Loucy (cell line): ENCODE measurements around the gene IFT27.

Source experiments
- CTCF ChIP-seq: fragments of 200-600 bp; sonication (generic); conservative IDR thresholded peaks from 2 replicates; pipeline ENCODE4 v1.5.1; 2014; ENCODE audit warnings: mild to moderate bottlenecking, antibody characterized with exemption, low read length
- EZH2phosphoT487 ChIP-seq: fragments of 200-600 bp; IDR thresholded peaks from 2 replicates; pipeline ENCODE4 v1.6.1; 2018; ENCODE audit warnings: antibody characterized with exemption, mild to moderate bottlenecking, moderate library complexity, borderline replicate concordance

DNA sequence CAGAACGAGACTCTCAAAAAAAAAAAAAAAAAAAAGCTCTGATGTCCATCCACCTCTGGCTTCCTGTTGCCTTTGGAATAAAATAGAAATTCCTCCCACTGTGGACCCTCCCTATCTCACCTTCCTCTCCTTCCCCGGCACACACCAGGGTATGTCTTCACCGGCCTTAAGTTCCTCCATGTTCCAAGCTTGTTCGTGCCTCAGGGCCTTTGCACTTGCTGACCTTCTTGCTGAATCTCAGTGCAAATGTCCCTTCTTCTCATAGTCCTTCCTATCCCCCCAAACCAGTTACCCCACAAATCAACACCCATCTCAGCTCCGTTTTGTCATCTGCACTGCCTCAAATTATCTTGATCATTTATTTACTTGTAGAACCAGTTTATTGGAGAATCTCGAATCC, 20.6 kb downstream of the IFT27 start:
- TF ChIP-seq CTCF (no peak), EZH2phosphoT487 (no peak)
